Prostate gland (tissue), 2 donors: ENCODE data around the gene ATP6V1C2.

Experiments used
- CTCF ChIP-seq, 4 experiments: fragments of 200-600 bp in 2 of 4; fragments of 450-650 bp in 2 of 4; sonication (generic) in 2 of 4; IDR thresholded peaks; 1 replicate in 3 of 4; 2 replicates in 1 of 4; pipeline ENCODE4 v1.5.1; 2016 to 2019; ENCODE audit warnings: antibody characterized with exemption in 4 of 4, mild to moderate bottlenecking in 2 of 4, moderate library complexity in 2 of 4
- POLR2AphosphoS5 ChIP-seq: sonication (generic); formaldehyde crosslinking; IDR thresholded peaks from one replicate; pipeline ENCODE4 v1.6.1; 2017; ENCODE audit warnings: antibody characterized with exemption

- TF ChIP-seq POLR2AphosphoS5 (no peak), CTCF (IDR thresholded peaks at IDR 0.05) (no peak)
Observed at GRCh38 chr2:10777842-10778723, 56.7 kb downstream of the ATP6V1C2 start.
